SK-N-SH treated with all-trans-retinoic acid at 6 μM for 48 hours (cell line): ENCODE results near the gene ST6GALNAC2.

ENCODE experiments used
- ATAC-seq: fragments of 200-7000 bp; cut with Tn5 transposase; 3 replicates; pipeline ENCODE4 v1.9.1; 2020; ENCODE audit warnings: mild to moderate bottlenecking, moderate library complexity
- ARNTL ChIP-seq: fragments of 450-650 bp; formaldehyde crosslinking; IDR thresholded peaks from 2 replicates; pipeline ENCODE4 v1.5.0; 2020; ENCODE audit warnings: low read depth, mild to moderate bottlenecking, moderate library complexity, borderline replicate concordance
- BACH2 ChIP-seq: fragments of 250-450 bp; sonication (Bioruptor Pico); IDR thresholded peaks from 2 replicates; pipeline ENCODE4 v1.9.0; 2021; ENCODE audit warnings: mild to moderate bottlenecking, borderline replicate concordance
- CREB5 ChIP-seq: fragments of 250-450 bp; sonication (Bioruptor Pico); IDR thresholded peaks from 2 replicates; pipeline ENCODE4 v1.5.1; 2020; ENCODE audit warnings: low read depth, mild to moderate bottlenecking, moderate library complexity
- CSDC2 ChIP-seq: fragments of 250-450 bp; sonication (Bioruptor Pico); IDR thresholded peaks from 2 replicates; pipeline ENCODE4 v1.5.0; 2020; ENCODE audit warnings: mild to moderate bottlenecking, moderate library complexity
- CSRNP3 ChIP-seq: fragments of 250-450 bp; sonication (Bioruptor Pico); IDR thresholded peaks from 2 replicates; pipeline ENCODE4 v1.5.1; 2021; ENCODE audit warnings: mild to moderate bottlenecking, moderate library complexity
- ESRRG ChIP-seq: fragments of 250-450 bp; sonication (Bioruptor Pico); IDR thresholded peaks from 2 replicates; pipeline ENCODE4 v1.6.1; 2021; ENCODE audit warnings: mild to moderate bottlenecking
- GLIS3 ChIP-seq: fragments of 250-450 bp; sonication (Bioruptor Pico); IDR thresholded peaks from 2 replicates; pipeline ENCODE4 v1.5.0; 2020; ENCODE audit warnings: mild to moderate bottlenecking, moderate library complexity
- ISL1 ChIP-seq: fragments of 250-450 bp; sonication (Bioruptor Pico); IDR thresholded peaks from 2 replicates; pipeline ENCODE4 v2.1.2; 2022; ENCODE audit warnings: mild to moderate bottlenecking, moderate library complexity
- OSR1 ChIP-seq: fragments of 250-450 bp; sonication (Bioruptor Pico); IDR thresholded peaks from 2 replicates; pipeline ENCODE4 v1.8.0; 2022; ENCODE audit warnings: moderate library complexity, mild to moderate bottlenecking, inconsistent platforms
- PATZ1 ChIP-seq: fragments of 250-450 bp; sonication (Bioruptor Pico); IDR thresholded peaks from 2 replicates; pipeline ENCODE4 v1.8.0; 2020; ENCODE audit warnings: mild to moderate bottlenecking, moderate library complexity, borderline replicate concordance
- POU6F1 ChIP-seq: fragments of 250-450 bp; sonication (Bioruptor Pico); IDR thresholded peaks from 2 replicates; pipeline ENCODE4 v1.8.0; 2021; ENCODE audit warnings: low read depth, mild to moderate bottlenecking, moderate library complexity, borderline replicate concordance
- PPARA ChIP-seq: fragments of 250-450 bp; sonication (Bioruptor Pico); IDR thresholded peaks from 2 replicates; pipeline ENCODE4 v1.5.0; 2020; ENCODE audit warnings: mild to moderate bottlenecking, borderline replicate concordance
- RARB ChIP-seq: fragments of 250-450 bp; sonication (Bioruptor Pico); IDR thresholded peaks from 2 replicates; pipeline ENCODE4 v1.8.0; 2021; ENCODE audit warnings: mild to moderate bottlenecking, moderate library complexity
- SNAI2 ChIP-seq: fragments of 250-450 bp; sonication (Bioruptor Pico); IDR thresholded peaks from 2 replicates; pipeline ENCODE4 v1.5.0; 2020; ENCODE audit warnings: mild to moderate bottlenecking, moderate library complexity
- ZFP3 ChIP-seq: fragments of 250-450 bp; sonication (Bioruptor Pico); IDR thresholded peaks from 2 replicates; pipeline ENCODE4 v1.5.0; 2020; ENCODE audit warnings: mild to moderate bottlenecking, moderate library complexity
- ZFP30 ChIP-seq: fragments of 450-650 bp; formaldehyde crosslinking; IDR thresholded peaks from 2 replicates; pipeline ENCODE4 v1.5.0; 2022; ENCODE audit warnings: mild to moderate bottlenecking, moderate library complexity
- ZNF565 ChIP-seq: fragments of 450-650 bp; formaldehyde crosslinking; conservative IDR thresholded peaks from 2 replicates; pipeline ENCODE4 v1.5.0; 2020; ENCODE audit warnings: low read depth, mild to moderate bottlenecking, moderate library complexity
- ZNF70 ChIP-seq: fragments of 450-650 bp; formaldehyde crosslinking; IDR thresholded peaks from 2 replicates; pipeline ENCODE4 v1.5.0; 2020; ENCODE audit warnings: mild to moderate bottlenecking, moderate library complexity

ST6GALNAC2 gene

GRCh38 chr17:76549539-76549938, 36.1 kb downstream of the ST6GALNAC2 start:
- ATAC-seq, result no peak
- no peak for TF ChIP-seq CSRNP3 (CRISPR knock-in tag)
- TF ChIP-seq OSR1 (CRISPR knock-in tag), result no peak
- TF ChIP-seq ARNTL (CRISPR knock-in tag), result no peak
- no peak for TF ChIP-seq PPARA (CRISPR knock-in tag)

GRCh38 chr17:76549215-76549518, 36.5 kb downstream of the ST6GALNAC2 start:
- ATAC-seq, result no peak
- TF ChIP-seq GLIS3 (CRISPR knock-in tag) (no peak), CSRNP3 (CRISPR knock-in tag) (no peak), BACH2 (CRISPR knock-in tag) (no peak), CSDC2 (CRISPR knock-in tag) (no peak), ISL1 (no peak), PATZ1 (CRISPR knock-in tag) (no peak), ZFP3 (no peak), ZFP30 (no peak), CREB5 (no peak), RARB (CRISPR knock-in tag) (no peak), ARNTL (CRISPR knock-in tag) (no peak), ESRRG (CRISPR knock-in tag) (no peak), OSR1 (CRISPR knock-in tag) (no peak)

GRCh38 chr17:76548378-76549214, 37.1 kb downstream of the ST6GALNAC2 start:
- no peak for ATAC-seq
- TF ChIP-seq SNAI2 (CRISPR knock-in tag) (no peak), CREB5 (no peak), GLIS3 (CRISPR knock-in tag) (no peak), PPARA (CRISPR knock-in tag) (no peak), ZNF70 (CRISPR knock-in tag) (no peak), ESRRG (CRISPR knock-in tag) (no peak), CSDC2 (CRISPR knock-in tag) (no peak), ZNF565 (CRISPR knock-in tag) (no peak), OSR1 (CRISPR knock-in tag) (no peak), POU6F1 (CRISPR knock-in tag) (no peak), ARNTL (CRISPR knock-in tag) (no peak), RARB (CRISPR knock-in tag) (no peak)
